ENCODE results near the gene ZNF30. TPM values are rescaled to one million over a fixed set of nuclear protein-coding genes. Genes with fewer than 3 reads are reported as not detected.
"Not testable (repeated sequence)": the region's sequence is repeated elsewhere in the genome, so short reads cannot be mapped to it uniquely, and the experiment has no call there.

ZNF30 gene
- total RNA-seq, 1 donor from 2014 or later = 3.6 TPM

GRCh38 chr19:34964598-34964997, 37.9 kb downstream of the ZNF30 start:
- intact Hi-C loops (cut with micrococcal nuclease) = loop anchor here (1.0 kb wide), 1 partner anchor 9 kb away; no protein-coding TSS in a partner anchor
- H3K4me3 Mint-ChIP-seq = peak overlapping the region; percentile 76
- DNase-seq = no peak
- H3K36me3 Mint-ChIP-seq (ENCODE audit: low read depth) = peaks cover 38% of the 10 kb centered on the region
- peaks cover 38% of the 10 kb centered on the region for H3K9me3 Mint-ChIP-seq
- no peak overlapping the region for H3K27ac Mint-ChIP-seq
- H3K4me1 Mint-ChIP-seq = peaks cover 18% of the 10 kb centered on the region
- no peaks in the 10 kb centered on the region for H3K27me3 Mint-ChIP-seq

GRCh38 chr19:34965505-34965904, 38.8 kb downstream of the ZNF30 start:
- DNase-seq; H3K27me3 Mint-ChIP-seq; H3K27ac Mint-ChIP-seq; intact Hi-C loops (cut with micrococcal nuclease): not testable (repeated sequence)
- peak overlapping the region; percentile 3 for H3K4me3 Mint-ChIP-seq
- H3K4me1 Mint-ChIP-seq = peaks cover 18% of the 10 kb centered on the region
- peaks cover 29% of the 10 kb centered on the region for H3K36me3 Mint-ChIP-seq (ENCODE audit: low read depth)
- peaks cover 30% of the 10 kb centered on the region for H3K9me3 Mint-ChIP-seq

- intact Hi-C loops (cut with micrococcal nuclease) = no loop called here
- H3K27me3 Mint-ChIP-seq = no peaks in the 10 kb centered on the region
- peaks cover 9% of the 10 kb centered on the region for H3K36me3 Mint-ChIP-seq (ENCODE audit: low read depth)
- no peak for DNase-seq
- H3K9me3 Mint-ChIP-seq = peaks cover 17% of the 10 kb centered on the region
- H3K27ac Mint-ChIP-seq = no peak overlapping the region
- peaks cover 8% of the 10 kb centered on the region for H3K4me1 Mint-ChIP-seq
- H3K4me3 Mint-ChIP-seq = no peak overlapping the region
Measured at GRCh38 chr19:34967551-34967950, 40.8 kb downstream of the ZNF30 start.

- Mint-ChIP-seq H3K36me3 (ENCODE audit: low read depth) (no peaks in the 10 kb centered on the region), H3K4me1 (peaks cover 10% of the 10 kb centered on the region), H3K4me3 (no peak overlapping the region), H3K27ac (no peak overlapping the region), H3K27me3 (no peaks in the 10 kb centered on the region), H3K9me3 (peaks cover 12% of the 10 kb centered on the region)
- intact Hi-C loops (cut with micrococcal nuclease) = no loop called here
- DNase-seq = no peak
Measured at GRCh38 chr19:34969721-34970120, 43.0 kb downstream of the ZNF30 start.

- H3K27ac Mint-ChIP-seq; intact Hi-C loops (cut with micrococcal nuclease); H3K4me3 Mint-ChIP-seq; H3K36me3 Mint-ChIP-seq (ENCODE audit: low read depth); DNase-seq; H3K27me3 Mint-ChIP-seq: not testable (repeated sequence)
- peaks cover 11% of the 10 kb centered on the region for H3K4me1 Mint-ChIP-seq
- H3K9me3 Mint-ChIP-seq = peaks cover 12% of the 10 kb centered on the region
Measured at GRCh38 chr19:34970185-34970780, 43.6 kb downstream of the ZNF30 start.

GRCh38 chr19:34972163-34972705, 45.5 kb downstream of the ZNF30 start:
- H3K36me3 Mint-ChIP-seq (ENCODE audit: low read depth) = no peaks in the 10 kb centered on the region

GRCh38 chr19:34974646-34975045, 47.9 kb downstream of the ZNF30 start:
- no peak overlapping the region for H3K27ac Mint-ChIP-seq
- peaks cover 3% of the 10 kb centered on the region for H3K27me3 Mint-ChIP-seq
- no peaks in the 10 kb centered on the region for H3K36me3 Mint-ChIP-seq (ENCODE audit: low read depth)
- H3K4me1 Mint-ChIP-seq = peaks cover 14% of the 10 kb centered on the region
- peaks cover 7% of the 10 kb centered on the region for H3K9me3 Mint-ChIP-seq
- intact Hi-C loops (cut with micrococcal nuclease) = no loop called here
- DNase-seq = no peak
- H3K4me3 Mint-ChIP-seq = no peak overlapping the region

More at GRCh38 chr19:34972163-34972705, 45.5 kb downstream of the ZNF30 start:
- Mint-ChIP-seq H3K27ac (no peak overlapping the region), H3K4me1 (peaks cover 14% of the 10 kb centered on the region), H3K27me3 (no peaks in the 10 kb centered on the region), H3K9me3 (peaks cover 15% of the 10 kb centered on the region), H3K4me3 (no peak overlapping the region)
- no peak for DNase-seq
- intact Hi-C loops (cut with micrococcal nuclease) = loop anchor here (2.0 kb wide), 1 partner anchor 19 kb away; no protein-coding TSS in a partner anchor

GRCh38 chr19:34975056-34975455, 48.4 kb downstream of the ZNF30 start:
- Mint-ChIP-seq H3K4me1 (peaks cover 14% of the 10 kb centered on the region), H3K27ac (peak overlapping the region; percentile 45), H3K27me3 (peaks cover 3% of the 10 kb centered on the region), H3K36me3 (ENCODE audit: low read depth) (no peaks in the 10 kb centered on the region), H3K9me3 (peaks cover 7% of the 10 kb centered on the region), H3K4me3 (no peak overlapping the region)
- DNase-seq = no peak
- intact Hi-C loops (cut with micrococcal nuclease) = no loop called here

GRCh38 chr19:34976611-34977010, 49.9 kb downstream of the ZNF30 start:
- H3K27ac Mint-ChIP-seq = no peak overlapping the region
- peaks cover 7% of the 10 kb centered on the region for H3K9me3 Mint-ChIP-seq
- H3K36me3 Mint-ChIP-seq (ENCODE audit: low read depth) = no peaks in the 10 kb centered on the region
- no peak overlapping the region for H3K4me3 Mint-ChIP-seq
- H3K27me3 Mint-ChIP-seq = peaks cover 3% of the 10 kb centered on the region
- H3K4me1 Mint-ChIP-seq = peaks cover 14% of the 10 kb centered on the region
- intact Hi-C loops (cut with micrococcal nuclease) = no loop called here
- no peak for DNase-seq

- H3K36me3 Mint-ChIP-seq (ENCODE audit: low read depth) = no peaks in the 10 kb centered on the region
- peaks cover 7% of the 10 kb centered on the region for H3K27me3 Mint-ChIP-seq
- intact Hi-C loops (cut with micrococcal nuclease) = no loop called here
- peaks cover 3% of the 10 kb centered on the region for H3K4me1 Mint-ChIP-seq
- H3K27ac Mint-ChIP-seq = no peak overlapping the region
- H3K9me3 Mint-ChIP-seq = peaks cover 7% of the 10 kb centered on the region
- H3K4me3 Mint-ChIP-seq = no peak overlapping the region
- no peak for DNase-seq
Measured at GRCh38 chr19:34979819-34980640, 53.3 kb downstream of the ZNF30 start.

GRCh38 chr19:34982275-34982674, 55.6 kb downstream of the ZNF30 start:
- no peak overlapping the region for H3K4me3 Mint-ChIP-seq
- DNase-seq = no peak
- H3K9me3 Mint-ChIP-seq = no peaks in the 10 kb centered on the region
- no peak overlapping the region for H3K27ac Mint-ChIP-seq
- peaks cover 7% of the 10 kb centered on the region for H3K27me3 Mint-ChIP-seq
- H3K36me3 Mint-ChIP-seq (ENCODE audit: low read depth) = no peaks in the 10 kb centered on the region
- intact Hi-C loops (cut with micrococcal nuclease) = no loop called here
- peaks cover 9% of the 10 kb centered on the region for H3K4me1 Mint-ChIP-seq

- peaks cover 13% of the 10 kb centered on the region for H3K4me1 Mint-ChIP-seq
- intact Hi-C loops (cut with micrococcal nuclease) = no loop called here
- no peak overlapping the region for H3K27ac Mint-ChIP-seq
- no peak for DNase-seq
- peaks cover 7% of the 10 kb centered on the region for H3K27me3 Mint-ChIP-seq
- H3K4me3 Mint-ChIP-seq = no peak overlapping the region
- H3K9me3 Mint-ChIP-seq = no peaks in the 10 kb centered on the region
- no peaks in the 10 kb centered on the region for H3K36me3 Mint-ChIP-seq (ENCODE audit: low read depth)
Measured at GRCh38 chr19:34983786-34984185, 57.1 kb downstream of the ZNF30 start.

GRCh38 chr19:34984287-34984686, 57.6 kb downstream of the ZNF30 start:
- Mint-ChIP-seq H3K4me3 (no peak overlapping the region), H3K27ac (no peak overlapping the region), H3K9me3 (no peaks in the 10 kb centered on the region), H3K36me3 (ENCODE audit: low read depth) (no peaks in the 10 kb centered on the region), H3K27me3 (peaks cover 5% of the 10 kb centered on the region), H3K4me1 (peaks cover 18% of the 10 kb centered on the region)
- no peak for DNase-seq
- intact Hi-C loops (cut with micrococcal nuclease) = no loop called here

Measured in activated CD4-positive, alpha-beta T cell treated with anti-CD3 and anti-CD28 coated beads, Interleukin-2, amount 10 ng/mL, durations not matched to agents 24 days and 14 days (primary cell).